Midbrain (tissue), 1 donor: Measurements from ENCODE around the gene SIPA1.

Experiments used
- DNase-seq: peaks from one replicate; lab custom pipeline; 2025; lab: John Stamatoyannopoulos, UW

The SIPA1 gene

GRCh38 chr11:65609665-65610064 lies 28.2 kb upstream of the SIPA1 start:
- DNase-seq: no peak

- peak; percentile 23 for DNase-seq
These were observed 27.5 kb upstream of the SIPA1 start for GRCh38 chr11:65610404-65610803.

- peak; percentile 89 for DNase-seq
These were observed 26.7 kb upstream of the SIPA1 start for GRCh38 chr11:65611028-65611757.

GRCh38 chr11:65611758-65612603 lies 25.9 kb upstream of the SIPA1 start:
- DNase-seq: no peak

GRCh38 chr11:65612691-65613090 lies 25.2 kb upstream of the SIPA1 start:
- DNase-seq: no peak

GRCh38 chr11:65613091-65613928 lies 24.6 kb upstream of the SIPA1 start:
- DNase-seq: no peak

- DNase-seq: peak; percentile 100
These were observed 22.5 kb upstream of the SIPA1 start, which contains the start of gene PCNX3 for GRCh38 chr11:65615229-65615949. Gene PCNX3, plus strand, starts transcription at chr11:65615776. Its CDS starts 536 bp downstream, at chr11:65616312.

GRCh38 chr11:65615950-65616574 lies 21.8 kb upstream of the SIPA1 start:
- no peak for DNase-seq

GRCh38 chr11:65616575-65617001 lies 21.3 kb upstream of the SIPA1 start:
- DNase-seq: no peak

GRCh38 chr11:65617136-65617850 lies 20.6 kb upstream of the SIPA1 start:
- no peak for DNase-seq

- no peak for DNase-seq
These were observed 19.7 kb upstream of the SIPA1 start for GRCh38 chr11:65617990-65618751.

- no peak for DNase-seq
These were observed 19.1 kb upstream of the SIPA1 start for GRCh38 chr11:65618763-65619162.

GRCh38 chr11:65619281-65619928 lies 18.5 kb upstream of the SIPA1 start:
- no peak for DNase-seq

- no peak for DNase-seq
These were observed 17.2 kb upstream of the SIPA1 start for GRCh38 chr11:65620666-65621065.

GRCh38 chr11:65621460-65621859 lies 16.4 kb upstream of the SIPA1 start:
- no peak for DNase-seq

GRCh38 chr11:65622011-65622410 lies 15.9 kb upstream of the SIPA1 start:
- no peak for DNase-seq

GRCh38 chr11:65623177-65623576 lies 14.7 kb upstream of the SIPA1 start:
- DNase-seq: no peak

GRCh38 chr11:65623852-65624616 lies 13.9 kb upstream of the SIPA1 start:
- DNase-seq: no peak
